Neural progenitor cell (in vitro differentiated cells): ENCODE measurements around the gene NAP1L4. TPM values are rescaled to one million over a fixed set of nuclear protein-coding genes. Genes with fewer than 3 reads are reported as not detected.

Experiments
- DNase-seq: peaks from one replicate; pipeline ENCODE4 v3.0.0-alpha.2; 2016; ENCODE audit warnings: low spot score
- H2AFZ ChIP-seq: fragments of 200-600 bp; sonication (generic); replicated peaks from 2 replicates; pipeline ENCODE4 v1.6.1; 2016; ENCODE audit warnings: antibody characterized with exemption
- H3F3A ChIP-seq: fragments of 200-600 bp; sonication (generic); 2 replicates; pipeline ENCODE4 v1.6.1; 2016; ENCODE audit warnings: antibody characterized with exemption, low read depth
- H3K27ac ChIP-seq: fragments of 200-600 bp; sonication (generic); 2 replicates; pipeline ENCODE4 v1.5.1; 2016; ENCODE audit warnings: mild to moderate bottlenecking
- H3K27me3 ChIP-seq: fragments of 200-600 bp; sonication (generic); 2 replicates; pipeline ENCODE4 v1.6.1; 2016; ENCODE audit warnings: mild to moderate bottlenecking, moderate library complexity
- H3K36me3 ChIP-seq: fragments of 200-600 bp; sonication (generic); 2 replicates; pipeline ENCODE4 v1.5.1; 2016
- H3K4me1 ChIP-seq: fragments of 200-600 bp; sonication (generic); 2 replicates; pipeline ENCODE4 v1.6.1; 2016; ENCODE audit warnings: mixed run types
- H3K4me2 ChIP-seq: fragments of 200-600 bp; sonication (generic); 2 replicates; pipeline ENCODE4 v1.6.1; 2016
- H3K4me3 ChIP-seq: fragments of 200-600 bp; sonication (generic); 2 replicates; pipeline ENCODE4 v1.5.1; 2016
- H3K79me2 ChIP-seq: fragments of 200-600 bp; sonication (generic); 2 replicates; pipeline ENCODE4 v1.6.1; 2016; ENCODE audit warnings: low read depth
- H3K9ac ChIP-seq: fragments of 200-600 bp; sonication (generic); 2 replicates; pipeline ENCODE4 v1.6.1; 2016
- H3K9me3 ChIP-seq: fragments of 200-600 bp; sonication (generic); 2 replicates; pipeline ENCODE4 v1.5.1; 2016; ENCODE audit warnings: low read depth
- H4K20me1 ChIP-seq: fragments of 200-600 bp; sonication (generic); 2 replicates; pipeline ENCODE4 v1.6.1; 2016; ENCODE audit warnings: low read depth
- H3K27ac Mint-ChIP-seq: 3 replicates; pipeline ENCODE4 v1.8.0; 2021; ENCODE audit warnings: mixed read lengths
- H3K27me3 Mint-ChIP-seq: 2 replicates; pipeline ENCODE4 v1.8.0; 2022; ENCODE audit warnings: low read depth, mild to moderate bottlenecking, inconsistent platforms, moderate library complexity, mixed read lengths; ENCODE audit not compliant: insufficient read depth
- H3K36me3 Mint-ChIP-seq: 3 replicates; pipeline ENCODE4 v1.8.0; 2021; ENCODE audit warnings: mixed read lengths
- H3K4me1 Mint-ChIP-seq: 3 replicates; pipeline ENCODE4 v1.8.0; 2021; ENCODE audit warnings: mixed read lengths
- H3K4me3 Mint-ChIP-seq: 3 replicates; pipeline ENCODE4 v1.8.0; 2021; ENCODE audit warnings: mild to moderate bottlenecking, moderate library complexity, mixed read lengths
- H3K9me3 Mint-ChIP-seq: 3 replicates; pipeline ENCODE4 v1.8.0; 2020; ENCODE audit warnings: mixed read lengths
- EZH2 ChIP-seq: fragments of 200-600 bp; sonication (generic); IDR thresholded peaks from 2 replicates; pipeline ENCODE4 v1.6.1; 2017; ENCODE audit warnings: antibody characterized with exemption, mild to moderate bottlenecking, moderate library complexity
- EZH2phosphoT487 ChIP-seq: fragments of 200-600 bp; sonication (generic); IDR thresholded peaks from 2 replicates; pipeline ENCODE4 v1.6.1; 2017; ENCODE audit warnings: antibody characterized with exemption
- small RNA-seq: library from RNA; depleted of rRNA; stranded (forward); fragments of <200 nt; gene quantifications from one replicate; pipeline ENCODE3, GENCODE V24; 2015
- total RNA-seq: library from RNA; depleted of rRNA; stranded (reverse); fragments of >200 nt; gene quantifications from 2 replicates; pipeline ENCODE4 v1.2.3, GENCODE V29; 2015; ENCODE audit warnings: low replicate concordance
- TF ChIP-seq, protein P1 (sequence below): fragments of 200-600 bp; sonication (generic); IDR thresholded peaks from 2 replicates; pipeline ENCODE4 v1.5.1; 2017; ENCODE audit warnings: antibody characterized with exemption, mild to moderate bottlenecking

Gene NAP1L4
- total RNA-seq, 1 donor from 2014 or later = 191 TPM

DNA sequence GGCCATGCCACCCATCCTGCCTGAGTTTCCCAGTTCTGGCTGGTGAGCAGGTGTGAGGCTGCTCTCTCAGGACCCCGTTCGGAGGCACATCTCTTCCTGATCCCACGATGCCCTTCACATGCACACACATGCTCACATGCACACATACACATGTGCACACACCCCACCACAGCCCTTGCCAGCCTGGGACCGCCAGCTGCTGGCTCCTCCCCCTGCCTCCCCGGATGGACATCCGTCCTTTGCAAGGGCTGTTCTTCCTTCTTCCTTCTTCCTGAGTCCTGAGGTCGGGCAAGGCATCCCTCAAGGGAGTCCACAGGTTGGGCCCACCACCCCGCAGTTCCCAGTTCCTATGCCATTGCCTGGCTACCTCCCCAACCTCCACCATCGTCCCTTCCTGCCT lies 96.1 kb downstream of the NAP1L4 start:
- H3K4me1 Mint-ChIP-seq = peaks cover 24% of the 10 kb centered on the region
- TF ChIP-seq EZH2 (no peak), EZH2phosphoT487 (no peak)
- TF ChIP-seq, protein P1, sequence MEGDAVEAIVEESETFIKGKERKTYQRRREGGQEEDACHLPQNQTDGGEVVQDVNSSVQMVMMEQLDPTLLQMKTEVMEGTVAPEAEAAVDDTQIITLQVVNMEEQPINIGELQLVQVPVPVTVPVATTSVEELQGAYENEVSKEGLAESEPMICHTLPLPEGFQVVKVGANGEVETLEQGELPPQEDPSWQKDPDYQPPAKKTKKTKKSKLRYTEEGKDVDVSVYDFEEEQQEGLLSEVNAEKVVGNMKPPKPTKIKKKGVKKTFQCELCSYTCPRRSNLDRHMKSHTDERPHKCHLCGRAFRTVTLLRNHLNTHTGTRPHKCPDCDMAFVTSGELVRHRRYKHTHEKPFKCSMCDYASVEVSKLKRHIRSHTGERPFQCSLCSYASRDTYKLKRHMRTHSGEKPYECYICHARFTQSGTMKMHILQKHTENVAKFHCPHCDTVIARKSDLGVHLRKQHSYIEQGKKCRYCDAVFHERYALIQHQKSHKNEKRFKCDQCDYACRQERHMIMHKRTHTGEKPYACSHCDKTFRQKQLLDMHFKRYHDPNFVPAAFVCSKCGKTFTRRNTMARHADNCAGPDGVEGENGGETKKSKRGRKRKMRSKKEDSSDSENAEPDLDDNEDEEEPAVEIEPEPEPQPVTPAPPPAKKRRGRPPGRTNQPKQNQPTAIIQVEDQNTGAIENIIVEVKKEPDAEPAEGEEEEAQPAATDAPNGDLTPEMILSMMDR = no peak

More for the DNA sequence above, 96.1 kb downstream of the NAP1L4 start:
- no peak overlapping the region for H3K27ac Mint-ChIP-seq
- Histone ChIP-seq H3F3A (peaks cover 17% of the 10 kb centered on the region), H3K4me2 (no peak overlapping the region), H3K79me2 (no peaks in the 10 kb centered on the region), H3K9me3 (no peaks in the 10 kb centered on the region), H3K27me3 (peaks cover 8% of the 10 kb centered on the region), H3K4me3 (no peak overlapping the region), H3K9ac (no peak overlapping the region), H3K27ac (no peak overlapping the region), H4K20me1 (no peaks in the 10 kb centered on the region), H2AFZ (no peak overlapping the region), H3K36me3 (no peaks in the 10 kb centered on the region), H3K4me1 (peaks cover 8% of the 10 kb centered on the region)
- H3K36me3 Mint-ChIP-seq = no peaks in the 10 kb centered on the region
- H3K27me3 Mint-ChIP-seq = peaks cover 6% of the 10 kb centered on the region
- DNase-seq = no peak
- no peaks in the 10 kb centered on the region for H3K9me3 Mint-ChIP-seq
- no peak overlapping the region for H3K4me3 Mint-ChIP-seq

Small RNAs within 50 kb of the gene (small RNA-seq; reads per million reads assigned to genes)
- gene SNORA54 = 2.1 reads per million, percentile 89 among the genes with 10 or more reads in this experiment

Other genes starting within 250 kb of the NAP1L4 start
- 47.8 and 49.3 TPM in 2 replicates for gene CDKN1C, start 106.6 kb downstream of the NAP1L4 start, total RNA-seq
- not detected in 2 replicates for gene PHLDA2, start 62.9 kb downstream of the NAP1L4 start, total RNA-seq
- 17.2 and 22.3 TPM in 2 replicates for gene CARS1, start 65.1 kb upstream of the NAP1L4 start, total RNA-seq
- 6.2 and 20.1 TPM in 2 replicates for gene OSBPL5, start 173.0 kb upstream of the NAP1L4 start, total RNA-seq
- gene MRGPRG, start 226.5 kb upstream of the NAP1L4 start, total RNA-seq = not detected in 2 replicates
- not detected in 2 replicates for gene MRGPRE, start 240.1 kb upstream of the NAP1L4 start, total RNA-seq